ENCODE results near the gene ERC2.

The ERC2 gene

GRCh38 chr3:56370991-56371775 is 97.1 kb downstream of the ERC2 start:
- Histone ChIP-seq H3K9ac (ENCODE audit: low read depth in 1 of 2, low read length in 2 of 2) (no peak overlapping the region), H3K27me3 (ENCODE audit: control insufficient read depth in 2 of 2, insufficient read depth in 2 of 2, low read length in 2 of 2) (peaks cover 0 to 4% of the 10 kb centered on the region in 2 donors), H3K9me3 (ENCODE audit: control insufficient read depth in 2 of 2, low read length in 2 of 2) (peaks cover 0 to 4% of the 10 kb centered on the region in 2 donors), H3K4me3 (ENCODE audit: low read length in 2 of 2) (no peak overlapping the region), H3K27ac (ENCODE audit: low read depth in 2 of 2, low read length in 2 of 2) (no peak overlapping the region), H3K36me3 (ENCODE audit: control insufficient read depth in 2 of 2, insufficient read depth in 2 of 2, low read length in 2 of 2) (no peaks in the 10 kb centered on the region), H3K4me1 (ENCODE audit: control insufficient read depth in 2 of 2, insufficient read depth in 2 of 2, low read length in 2 of 2) (no peaks in the 10 kb centered on the region)

- Histone ChIP-seq H3K4me1 (ENCODE audit: control insufficient read depth in 2 of 2, insufficient read depth in 2 of 2, low read length in 2 of 2) (no peaks in the 10 kb centered on the region), H3K27ac (ENCODE audit: low read depth in 2 of 2, low read length in 2 of 2) (no peak overlapping the region), H3K36me3 (ENCODE audit: control insufficient read depth in 2 of 2, insufficient read depth in 2 of 2, low read length in 2 of 2) (no peaks in the 10 kb centered on the region), H3K9me3 (ENCODE audit: control insufficient read depth in 2 of 2, low read length in 2 of 2) (no peaks in the 10 kb centered on the region), H3K9ac (ENCODE audit: low read depth in 1 of 2, low read length in 2 of 2) (no peak overlapping the region), H3K4me3 (ENCODE audit: low read length in 2 of 2) (no peak overlapping the region), H3K27me3 (ENCODE audit: control insufficient read depth in 2 of 2, insufficient read depth in 2 of 2, low read length in 2 of 2) (peaks cover 0 to 4% of the 10 kb centered on the region in 2 donors)
These were observed 98.4 kb downstream of the ERC2 start for GRCh38 chr3:56369914-56370313.

DNA sequence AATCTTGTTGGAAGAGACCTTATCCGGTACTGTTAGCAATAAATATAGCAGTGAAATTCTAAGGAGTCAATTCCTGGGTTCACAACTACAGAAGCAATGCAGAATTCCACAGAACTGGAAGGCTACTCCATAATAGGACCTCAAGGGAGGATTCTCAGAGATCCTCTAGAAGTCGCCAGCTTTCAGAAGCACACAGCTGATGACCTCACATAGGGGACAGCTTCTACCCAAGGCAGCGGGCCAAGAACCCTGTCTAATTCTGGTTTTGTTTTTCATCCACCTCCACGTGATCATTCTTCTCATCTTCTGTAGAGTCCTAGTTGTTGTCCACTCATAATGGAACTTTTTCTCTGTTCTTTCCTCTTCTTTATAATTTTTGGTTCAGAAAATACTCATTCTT is 99.4 kb downstream of the ERC2 start:
- no peaks in the 10 kb centered on the region for H3K36me3 ChIP-seq (ENCODE audit: control insufficient read depth in 2 of 2, insufficient read depth in 2 of 2, low read length in 2 of 2)

GRCh38 chr3:56366641-56367162 is 101.6 kb downstream of the ERC2 start:
- no peak overlapping the region for H3K9ac ChIP-seq (ENCODE audit: low read depth in 1 of 2, low read length in 2 of 2)
- H3K27ac ChIP-seq (ENCODE audit: low read depth in 2 of 2, low read length in 2 of 2) = no peak overlapping the region

More for the DNA sequence above, 99.4 kb downstream of the ERC2 start:
- no peaks in the 10 kb centered on the region for H3K4me1 ChIP-seq (ENCODE audit: control insufficient read depth in 2 of 2, insufficient read depth in 2 of 2, low read length in 2 of 2)
- no peak overlapping the region for H3K9ac ChIP-seq (ENCODE audit: low read depth in 1 of 2, low read length in 2 of 2)
- H3K27me3 ChIP-seq (ENCODE audit: control insufficient read depth in 2 of 2, insufficient read depth in 2 of 2, low read length in 2 of 2) = peaks cover 0 to 4% of the 10 kb centered on the region in 2 donors
- H3K27ac ChIP-seq (ENCODE audit: low read depth in 2 of 2, low read length in 2 of 2) = no peak overlapping the region
- H3K4me3 ChIP-seq (ENCODE audit: low read length in 2 of 2) = no peak overlapping the region
- no peaks in the 10 kb centered on the region for H3K9me3 ChIP-seq (ENCODE audit: control insufficient read depth in 2 of 2, low read length in 2 of 2)

GRCh38 chr3:56365905-56366640 is 102.2 kb downstream of the ERC2 start:
- H3K27ac ChIP-seq (ENCODE audit: low read depth in 2 of 2, low read length in 2 of 2) = no peak overlapping the region
- no peaks in the 10 kb centered on the region for H3K27me3 ChIP-seq (ENCODE audit: control insufficient read depth in 2 of 2, insufficient read depth in 2 of 2, low read length in 2 of 2)
- H3K4me1 ChIP-seq (ENCODE audit: control insufficient read depth in 2 of 2, insufficient read depth in 2 of 2, low read length in 2 of 2) = no peaks in the 10 kb centered on the region
- H3K4me3 ChIP-seq (ENCODE audit: low read length in 2 of 2) = no peak overlapping the region
- no peak overlapping the region for H3K9ac ChIP-seq (ENCODE audit: low read depth in 1 of 2, low read length in 2 of 2)
- H3K36me3 ChIP-seq (ENCODE audit: control insufficient read depth in 2 of 2, insufficient read depth in 2 of 2, low read length in 2 of 2) = no peaks in the 10 kb centered on the region
- H3K9me3 ChIP-seq (ENCODE audit: control insufficient read depth in 2 of 2, low read length in 2 of 2) = no peaks in the 10 kb centered on the region

More at GRCh38 chr3:56366641-56367162, 101.6 kb downstream of the ERC2 start:
- H3K27me3 ChIP-seq (ENCODE audit: control insufficient read depth in 2 of 2, insufficient read depth in 2 of 2, low read length in 2 of 2) = peaks cover 0 to 4% of the 10 kb centered on the region in 2 donors
- H3K36me3 ChIP-seq (ENCODE audit: control insufficient read depth in 2 of 2, insufficient read depth in 2 of 2, low read length in 2 of 2) = no peaks in the 10 kb centered on the region
- H3K4me1 ChIP-seq (ENCODE audit: control insufficient read depth in 2 of 2, insufficient read depth in 2 of 2, low read length in 2 of 2) = no peaks in the 10 kb centered on the region
- H3K4me3 ChIP-seq (ENCODE audit: low read length in 2 of 2) = no peak overlapping the region
- H3K9me3 ChIP-seq (ENCODE audit: control insufficient read depth in 2 of 2, low read length in 2 of 2) = no peaks in the 10 kb centered on the region

DNA sequence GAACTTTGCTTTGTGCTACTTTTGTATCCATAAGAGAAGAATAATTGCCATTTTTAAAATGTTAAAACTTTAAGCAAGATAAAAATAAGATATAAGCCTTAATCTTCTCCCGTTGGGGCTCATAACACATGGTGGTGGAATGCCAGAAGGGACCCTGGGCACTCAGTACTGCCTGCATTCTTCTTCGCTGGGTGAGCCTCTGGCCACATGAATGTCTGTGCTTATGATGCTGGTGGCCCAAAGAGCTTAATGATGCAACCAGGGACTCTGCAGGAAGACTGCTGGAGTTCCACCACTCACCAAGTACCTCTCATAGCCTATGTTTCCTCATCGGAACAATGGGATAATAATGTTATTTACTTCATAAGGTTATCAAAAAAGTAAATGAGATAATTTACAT is 103.6 kb downstream of the ERC2 start:
- no peaks in the 10 kb centered on the region for H3K4me1 ChIP-seq (ENCODE audit: control insufficient read depth in 2 of 2, insufficient read depth in 2 of 2, low read length in 2 of 2)
- no peak overlapping the region for H3K9ac ChIP-seq (ENCODE audit: low read depth in 1 of 2, low read length in 2 of 2)
- no peaks in the 10 kb centered on the region for H3K27me3 ChIP-seq (ENCODE audit: control insufficient read depth in 2 of 2, insufficient read depth in 2 of 2, low read length in 2 of 2)
- no peak overlapping the region for H3K27ac ChIP-seq (ENCODE audit: low read depth in 2 of 2, low read length in 2 of 2)
- H3K4me3 ChIP-seq (ENCODE audit: low read length in 2 of 2) = no peak overlapping the region
- H3K36me3 ChIP-seq (ENCODE audit: control insufficient read depth in 2 of 2, insufficient read depth in 2 of 2, low read length in 2 of 2) = no peaks in the 10 kb centered on the region
- H3K9me3 ChIP-seq (ENCODE audit: control insufficient read depth in 2 of 2, low read length in 2 of 2) = no peaks in the 10 kb centered on the region

DNA sequence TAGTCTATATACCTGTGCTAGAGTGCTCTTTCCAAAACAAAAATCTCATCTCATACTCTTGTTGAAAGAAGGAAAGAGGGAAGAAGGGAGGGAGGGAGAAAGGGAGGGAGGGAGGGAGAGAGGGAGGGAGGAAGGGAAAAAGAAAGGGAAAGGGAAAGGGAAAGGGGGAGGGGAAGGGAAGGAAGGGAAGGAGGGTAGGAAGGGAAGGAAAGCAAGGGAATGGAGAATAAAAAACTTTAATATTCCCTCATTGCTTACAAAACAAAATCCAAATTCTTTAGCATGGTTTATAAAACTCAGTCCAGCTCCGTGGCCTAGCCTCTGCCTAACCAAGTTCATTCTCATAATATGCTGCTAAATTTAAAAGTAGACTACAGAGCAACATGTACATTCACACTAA is 104.5 kb downstream of the ERC2 start:
- Histone ChIP-seq H3K27me3 (ENCODE audit: control insufficient read depth in 2 of 2, insufficient read depth in 2 of 2, low read length in 2 of 2) (no peaks in the 10 kb centered on the region), H3K9ac (ENCODE audit: low read depth in 1 of 2, low read length in 2 of 2) (no peak overlapping the region), H3K27ac (ENCODE audit: low read depth in 2 of 2, low read length in 2 of 2) (no peak overlapping the region), H3K4me1 (ENCODE audit: control insufficient read depth in 2 of 2, insufficient read depth in 2 of 2, low read length in 2 of 2) (no peaks in the 10 kb centered on the region), H3K4me3 (ENCODE audit: low read length in 2 of 2) (no peak overlapping the region), H3K36me3 (ENCODE audit: control insufficient read depth in 2 of 2, insufficient read depth in 2 of 2, low read length in 2 of 2) (no peaks in the 10 kb centered on the region), H3K9me3 (ENCODE audit: control insufficient read depth in 2 of 2, low read length in 2 of 2) (no peaks in the 10 kb centered on the region)

- Histone ChIP-seq H3K9me3 (ENCODE audit: control insufficient read depth in 2 of 2, low read length in 2 of 2) (no peaks in the 10 kb centered on the region), H3K4me3 (ENCODE audit: low read length in 2 of 2) (no peak overlapping the region), H3K9ac (ENCODE audit: low read depth in 1 of 2, low read length in 2 of 2) (no peak overlapping the region), H3K4me1 (ENCODE audit: control insufficient read depth in 2 of 2, insufficient read depth in 2 of 2, low read length in 2 of 2) (no peaks in the 10 kb centered on the region), H3K27ac (ENCODE audit: low read depth in 2 of 2, low read length in 2 of 2) (no peak overlapping the region), H3K27me3 (ENCODE audit: control insufficient read depth in 2 of 2, insufficient read depth in 2 of 2, low read length in 2 of 2) (no peaks in the 10 kb centered on the region), H3K36me3 (ENCODE audit: control insufficient read depth in 2 of 2, insufficient read depth in 2 of 2, low read length in 2 of 2) (no peaks in the 10 kb centered on the region)
These were observed 106.5 kb downstream of the ERC2 start for GRCh38 chr3:56361731-56362130.

DNA sequence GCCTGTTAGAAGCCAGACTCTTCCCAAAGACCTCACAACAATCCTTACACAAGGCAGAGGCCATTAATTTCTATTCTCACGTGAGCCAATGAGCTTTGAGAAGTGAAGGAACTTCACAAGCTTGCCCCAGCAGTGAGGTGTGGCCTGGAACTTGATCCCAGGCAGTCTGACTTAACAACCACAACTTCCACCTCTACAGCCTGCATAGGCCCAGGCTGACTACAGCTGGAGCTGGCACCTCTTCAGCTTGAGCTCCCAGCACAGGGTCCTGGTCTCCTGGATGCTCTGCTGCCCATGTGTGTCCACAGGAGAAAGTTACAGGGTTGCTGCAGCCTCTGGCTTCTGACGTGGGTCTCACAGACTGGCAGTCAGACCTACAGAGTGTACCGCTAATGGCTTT is 111.0 kb downstream of the ERC2 start:
- Histone ChIP-seq H3K9ac (ENCODE audit: low read depth in 1 of 2, low read length in 2 of 2) (no peak overlapping the region), H3K4me1 (ENCODE audit: control insufficient read depth in 2 of 2, insufficient read depth in 2 of 2, low read length in 2 of 2) (no peaks in the 10 kb centered on the region), H3K36me3 (ENCODE audit: control insufficient read depth in 2 of 2, insufficient read depth in 2 of 2, low read length in 2 of 2) (no peaks in the 10 kb centered on the region), H3K4me3 (ENCODE audit: low read length in 2 of 2) (no peak overlapping the region), H3K27ac (ENCODE audit: low read depth in 2 of 2, low read length in 2 of 2) (no peak overlapping the region), H3K27me3 (ENCODE audit: control insufficient read depth in 2 of 2, insufficient read depth in 2 of 2, low read length in 2 of 2) (no peaks in the 10 kb centered on the region), H3K9me3 (ENCODE audit: control insufficient read depth in 2 of 2, low read length in 2 of 2) (no peaks in the 10 kb centered on the region)

DNA sequence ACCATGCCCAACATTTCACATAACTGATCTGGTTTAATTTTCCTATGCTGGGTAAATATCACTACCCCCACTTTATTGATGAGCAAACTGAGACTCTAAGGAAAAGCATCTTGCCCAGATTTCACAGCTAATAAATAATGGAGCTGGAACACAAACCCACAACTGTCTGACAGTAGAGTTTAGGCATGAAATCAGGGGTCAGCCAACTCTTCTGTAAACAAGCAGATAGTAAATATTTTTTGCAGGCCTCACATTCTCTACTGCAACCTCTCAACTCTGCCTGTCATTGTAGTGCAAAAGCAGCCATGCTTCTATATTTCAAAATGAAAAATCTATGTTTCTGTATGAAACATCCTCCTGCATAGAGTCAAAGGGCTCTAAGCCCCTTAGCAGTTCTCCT is 111.5 kb downstream of the ERC2 start:
- H3K36me3 ChIP-seq (ENCODE audit: control insufficient read depth in 2 of 2, insufficient read depth in 2 of 2, low read length in 2 of 2) = no peaks in the 10 kb centered on the region
- H3K27ac ChIP-seq (ENCODE audit: low read depth in 2 of 2, low read length in 2 of 2) = no peak overlapping the region
- no peaks in the 10 kb centered on the region for H3K4me1 ChIP-seq (ENCODE audit: control insufficient read depth in 2 of 2, insufficient read depth in 2 of 2, low read length in 2 of 2)
- H3K9ac ChIP-seq (ENCODE audit: low read depth in 1 of 2, low read length in 2 of 2) = no peak overlapping the region
- no peaks in the 10 kb centered on the region for H3K9me3 ChIP-seq (ENCODE audit: control insufficient read depth in 2 of 2, low read length in 2 of 2)
- H3K4me3 ChIP-seq (ENCODE audit: low read length in 2 of 2) = no peak overlapping the region
- no peaks in the 10 kb centered on the region for H3K27me3 ChIP-seq (ENCODE audit: control insufficient read depth in 2 of 2, insufficient read depth in 2 of 2, low read length in 2 of 2)
